ENCODE results near the gene CBY1. TPM values are rescaled to one million over a fixed set of nuclear protein-coding genes. Genes with fewer than 3 reads are reported as not detected.

Gene CBY1
- total RNA-seq = 34.4 and 37.0 TPM in 2 replicates
- 38.9 and 41.8 TPM in 2 replicates for polyA plus RNA-seq
- polyA plus RNA-seq (2011; cell fraction: cytosol; rRNA removed) = 46.8 and 48.9 TPM in 2 replicates
- polyA plus RNA-seq (2011; cell fraction: nucleus; rRNA removed) = 27.6 and 28.0 TPM in 2 replicates
- 36.1 and 38.9 TPM in 2 replicates for polyA plus RNA-seq (2012)
- polyA minus RNA-seq = 19.7 and 35.7 TPM in 2 replicates
- polyA minus RNA-seq (2011; cell fraction: cytosol; rRNA and poly(A)+ RNA removed) = 5.5 TPM
- polyA minus RNA-seq (2011; cell fraction: nucleus; rRNA and poly(A)+ RNA removed) = 7.9 and 8.2 TPM in 2 replicates
- Bru-seq, nascent RNA = percentile 57 among the genes with signal in this experiment
- BruChase-seq, experiment 1, labeled RNA remaining after a 6-hour chase = percentile 57 among the genes with signal in this experiment
- percentile 58 among the genes with signal in this experiment for BruChase-seq, experiment 2, labeled RNA remaining after a 2-hour chase
- long read RNA-seq, transcript CBY1-202 (6 exons, 1,269 nt) = minor isoform, 20 of 107 reads
- long read RNA-seq, transcript CBY1-201 (5 exons, 1,133 nt) = major isoform, 57 of 107 reads
- long read RNA-seq, partial matches to known transcripts = 6 of 107 reads
- long read RNA-seq, other reads (novel, unspliced or antisense) = 22 of 107 reads

- H3K36me3 ChIP-seq (ENCODE audit: control insufficient read depth in 2 of 2, extremely low read depth in 1 of 2, insufficient read depth in 2 of 2, low read length in 2 of 2) = no peaks in the 10 kb centered on the region
- TSS peak; percentile 62 for BruUV-seq (replicated peaks)
- H2AFZ ChIP-seq (ENCODE audit: low read depth, low read length) = peak within 1 kb of the TSS; percentile 78
- peak within 1 kb of the TSS; percentile 98 for H3K9ac ChIP-seq (replicated peaks; ENCODE audit: extremely low read depth, insufficient read depth, low read length)
- H3K27ac ChIP-seq (ENCODE audit: insufficient read depth, low read depth, low read length) = peak within 1 kb of the TSS; percentile 96
- no peak for TF ChIP-seq GATA2 (IDR thresholded peaks at IDR 0.05; ENCODE audit: insufficient read depth, insufficient read length, low read depth, low read length)
- peak; percentile 63 for TF ChIP-seq POLR2AphosphoS5 (IDR thresholded peaks at IDR 0.05; ENCODE audit: insufficient read depth, low read depth, low read length)
- TF ChIP-seq FOS (IDR thresholded peaks at IDR 0.05; ENCODE audit: borderline replicate concordance, insufficient read depth, low read length) = no peak
- no peak for TF ChIP-seq MYC (IDR thresholded peaks at IDR 0.05; ENCODE audit: low read depth, low read length)
- TF ChIP-seq EZH2 (IDR thresholded peaks at IDR 0.05; ENCODE audit: borderline replicate concordance, low read depth, low read length, severe bottlenecking) = no peak
- peak; percentile 18 for TF ChIP-seq POLR2A (IDR thresholded peaks at IDR 0.05; ENCODE audit: low read depth, low read length)
- TF ChIP-seq MAX (IDR thresholded peaks at IDR 0.05; ENCODE audit: insufficient read depth, insufficient read length) = peak; percentile 17
- no peak for TF ChIP-seq JUN (IDR thresholded peaks at IDR 0.05; ENCODE audit: borderline replicate concordance, insufficient read depth, insufficient read length, low read depth)
- TF ChIP-seq CTCF (IDR thresholded peaks at IDR 0.05; ENCODE audit: extremely low read depth in 1 of 2, insufficient read depth in 1 of 2, low read depth in 1 of 2, low read length in 2 of 2) = no peak
- CTCF ChIA-PET = interaction anchor here (1.0 kb wide), 1 partner anchor 622 kb away, joined by 3 read pairs; no protein-coding TSS in a partner anchor
- no peaks in the 10 kb centered on the region for H3K9me1 ChIP-seq (replicated peaks; ENCODE audit: control insufficient read depth, extremely low read depth, insufficient read depth, low read length)
- intact Hi-C loops (cut with micrococcal nuclease) (loop anchor here (1.0 to 2.0 kb wide), 3 partner anchors 25 to 150 kb away; partner anchors contain the start of genes DDX17, JOSD1 and TOMM22), dilution Hi-C loops (cut with MboI; ENCODE audit: extremely low pct_ligation_motif_present, low sequenced_read_pairs) (no loop called here)
- peak; percentile 87 for FAIRE-seq
- no peaks in the 10 kb centered on the region for H3K27me3 ChIP-seq (ENCODE audit: control insufficient read depth in 2 of 2, insufficient read depth in 2 of 2, low read length in 2 of 2)
- no peaks in the 10 kb centered on the region for H4K20me1 ChIP-seq (replicated peaks; ENCODE audit: control insufficient read depth, extremely low read depth, insufficient read depth, low read length)
- no peaks in the 10 kb centered on the region for H3K9me3 ChIP-seq (replicated peaks; ENCODE audit: control insufficient read depth, insufficient read depth, low read length)
- peaks cover 8% of the 10 kb centered on the region for H3K79me2 ChIP-seq (ENCODE audit: control insufficient read depth, insufficient read depth, low read length)
- peak within 1 kb of the TSS; percentile 88 for H3K4me2 ChIP-seq (ENCODE audit: insufficient read depth, low read length)
- H3K4me3 ChIP-seq (replicated peaks in 1 of 3; ENCODE audit: insufficient read depth in 1 of 3, low read depth in 1 of 3, low read length in 3 of 3) = peak within 1 kb of the TSS; percentile 31 to 94 (median 82)
- DNase-seq (ENCODE audit: low read depth, low spot score) = peak; percentile 87
- POLR2A ChIA-PET = no interaction called here
- H3K4me1 ChIP-seq (ENCODE audit: control insufficient read depth, extremely low read depth, insufficient read depth, low read length) = peaks cover 11% of the 10 kb centered on the region
These were observed at the start of gene CBY1, which contains the start of gene FAM227A for GRCh38 chr22:38656256-38657044. TSS of gene CBY1 (plus strand) at chr22:38656638. CDS start at chr22:38668055, 11,417 bp downstream. TSS of gene FAM227A (minus strand) at chr22:38656392. CDS start at chr22:38650168, 6,224 bp downstream.
